Measurements from ENCODE around the gene UQCR11. TPM values are rescaled to one million over a fixed set of nuclear protein-coding genes. Genes with fewer than 3 reads are reported as not detected.

UQCR11 gene
- total and polyA plus RNA-seq, 8 donors, result 32.2 to 659 (median 153) TPM

- no peak overlapping the region for H3K27ac ChIP-seq
- WGBS, 5 donors, result 59 to 83% (median 69%) methylated on average over 19 to 25 of the region's 25 CpGs
- H3K36me3 ChIP-seq, result peaks cover 3 to 32% (median 19%) of the 10 kb centered on the region in 4 donors
- no peaks in the 10 kb centered on the region for H3K27me3 ChIP-seq
- no peak for DNase-seq
- intact Hi-C loops (cut with DNase I; ENCODE audit: low total_unique reads), result no loop called here
- H3K4me1 ChIP-seq, result peaks cover 0 to under 1% (median 0%) of the 10 kb centered on the region in 4 donors
- H3K9me3 ChIP-seq, result no peaks in the 10 kb centered on the region
- H3K4me3 ChIP-seq, result no peak overlapping the region
- TF ChIP-seq POLR2A (IDR thresholded peaks at IDR 0.05) (no peak), EP300 (IDR thresholded peaks at IDR 0.05) (no peak), CTCF (IDR thresholded peaks at IDR 0.05) (no peak), POLR2AphosphoS5 (IDR thresholded peaks at IDR 0.05) (no peak)
Observed at GRCh38 chr19:1560286-1560882, 44.9 kb downstream of the UQCR11 start.

GRCh38 chr19:1558552-1558951, 46.7 kb downstream of the UQCR11 start:
- Histone ChIP-seq H3K4me1 (no peaks in the 10 kb centered on the region), H3K27me3 (no peaks in the 10 kb centered on the region), H3K36me3 (peaks cover 4 to 37% (median 25%) of the 10 kb centered on the region in 4 donors), H3K9me3 (no peaks in the 10 kb centered on the region), H3K4me3 (no peak overlapping the region), H3K27ac (no peak overlapping the region)
- no peak for DNase-seq
- intact Hi-C loops (cut with DNase I; ENCODE audit: low total_unique reads), result loop anchor here (10.0 kb wide), 1 partner anchor 266 kb away; no protein-coding TSS in a partner anchor
- TF ChIP-seq CTCF (IDR thresholded peaks at IDR 0.05), result no peak
- TF ChIP-seq POLR2AphosphoS5 (IDR thresholded peaks at IDR 0.05), result no peak
- 84 to 93% (median 89%) methylated on average over 8 to 12 of the region's 12 CpGs for whole genome bisulfite sequencing, 5 donors

GRCh38 chr19:1556390-1557070, 48.7 kb downstream of the UQCR11 start:
- Histone ChIP-seq H3K27me3 (no peaks in the 10 kb centered on the region), H3K4me3 (no peak overlapping the region), H3K27ac (no peak overlapping the region), H3K4me1 (no peaks in the 10 kb centered on the region), H3K9me3 (no peaks in the 10 kb centered on the region), H3K36me3 (peaks cover 4 to 29% (median 22%) of the 10 kb centered on the region in 4 donors)
- intact Hi-C loops (cut with DNase I; ENCODE audit: low total_unique reads), result loop anchor here (10.0 kb wide), 1 partner anchor 268 kb away; no protein-coding TSS in a partner anchor
- WGBS, 5 donors, result 97 to 98% (median 98%) methylated on average over 28 to 66 of the region's 66 CpGs
- no peak for DNase-seq
- TF ChIP-seq CTCF (IDR thresholded peaks at IDR 0.05) (no peak), POLR2A (IDR thresholded peaks at IDR 0.05) (no peak), EP300 (IDR thresholded peaks at IDR 0.05) (no peak), POLR2AphosphoS5 (IDR thresholded peaks at IDR 0.05) (no peak)

GRCh38 chr19:1555487-1556389, 49.5 kb downstream of the UQCR11 start:
- Histone ChIP-seq H3K27ac (no peak overlapping the region), H3K4me3 (no peak overlapping the region), H3K4me1 (no peaks in the 10 kb centered on the region), H3K36me3 (peaks cover 4 to 28% (median 22%) of the 10 kb centered on the region in 4 donors), H3K27me3 (no peaks in the 10 kb centered on the region), H3K9me3 (no peaks in the 10 kb centered on the region)
- no peak for DNase-seq
- intact Hi-C loops (cut with DNase I; ENCODE audit: low total_unique reads), result loop anchor here (10.0 kb wide), 1 partner anchor 269 kb away; no protein-coding TSS in a partner anchor
- TF ChIP-seq POLR2AphosphoS5 (IDR thresholded peaks at IDR 0.05) (no peak), POLR2A (IDR thresholded peaks at IDR 0.05) (no peak)
- 95 to 96% (median 95%) methylated on average over 37 to 121 of the region's 121 CpGs for WGBS, 5 donors

Measured in stomach (tissue), 9 donors.